ENCODE results near the gene IMPDH1. TPM values are rescaled to one million over a fixed set of nuclear protein-coding genes. Genes with fewer than 3 reads are reported as not detected.

Gene IMPDH1
- total and polyA plus RNA-seq, 7 donors = 16.6 to 39.7 (median 26.0) TPM

GRCh38 chr7:128404143-128404681 is 5.6 kb downstream of the IMPDH1 start:
- 63 to 81% methylated on average over 9 of the region's 9 CpGs for WGBS, 2 donors
- peaks cover 0 to 47% (median 36%) of the 10 kb centered on the region in 4 donors for H3K4me1 ChIP-seq
- H3K27ac ChIP-seq = peak overlapping the region in 1 of 4 donors; percentile 50
- H3K36me3 ChIP-seq = peaks cover 0 to 36% (median 16%) of the 10 kb centered on the region in 4 donors
- intact Hi-C loops (cut with DNase I) = no loop called here
- H3K27me3 ChIP-seq = no peaks in the 10 kb centered on the region
- no peak overlapping the region for H3K4me3 ChIP-seq
- no peak for DNase-seq
- TF ChIP-seq, protein P1, sequence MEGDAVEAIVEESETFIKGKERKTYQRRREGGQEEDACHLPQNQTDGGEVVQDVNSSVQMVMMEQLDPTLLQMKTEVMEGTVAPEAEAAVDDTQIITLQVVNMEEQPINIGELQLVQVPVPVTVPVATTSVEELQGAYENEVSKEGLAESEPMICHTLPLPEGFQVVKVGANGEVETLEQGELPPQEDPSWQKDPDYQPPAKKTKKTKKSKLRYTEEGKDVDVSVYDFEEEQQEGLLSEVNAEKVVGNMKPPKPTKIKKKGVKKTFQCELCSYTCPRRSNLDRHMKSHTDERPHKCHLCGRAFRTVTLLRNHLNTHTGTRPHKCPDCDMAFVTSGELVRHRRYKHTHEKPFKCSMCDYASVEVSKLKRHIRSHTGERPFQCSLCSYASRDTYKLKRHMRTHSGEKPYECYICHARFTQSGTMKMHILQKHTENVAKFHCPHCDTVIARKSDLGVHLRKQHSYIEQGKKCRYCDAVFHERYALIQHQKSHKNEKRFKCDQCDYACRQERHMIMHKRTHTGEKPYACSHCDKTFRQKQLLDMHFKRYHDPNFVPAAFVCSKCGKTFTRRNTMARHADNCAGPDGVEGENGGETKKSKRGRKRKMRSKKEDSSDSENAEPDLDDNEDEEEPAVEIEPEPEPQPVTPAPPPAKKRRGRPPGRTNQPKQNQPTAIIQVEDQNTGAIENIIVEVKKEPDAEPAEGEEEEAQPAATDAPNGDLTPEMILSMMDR (IDR thresholded peaks at IDR 0.05) = no peak
- TF ChIP-seq POLR2A (IDR thresholded peaks at IDR 0.05) (no peak), POLR2AphosphoS5 (IDR thresholded peaks at IDR 0.05) (no peak), EP300 (IDR thresholded peaks at IDR 0.05) (no peak)
- no peaks in the 10 kb centered on the region for H3K9me3 ChIP-seq

DNA sequence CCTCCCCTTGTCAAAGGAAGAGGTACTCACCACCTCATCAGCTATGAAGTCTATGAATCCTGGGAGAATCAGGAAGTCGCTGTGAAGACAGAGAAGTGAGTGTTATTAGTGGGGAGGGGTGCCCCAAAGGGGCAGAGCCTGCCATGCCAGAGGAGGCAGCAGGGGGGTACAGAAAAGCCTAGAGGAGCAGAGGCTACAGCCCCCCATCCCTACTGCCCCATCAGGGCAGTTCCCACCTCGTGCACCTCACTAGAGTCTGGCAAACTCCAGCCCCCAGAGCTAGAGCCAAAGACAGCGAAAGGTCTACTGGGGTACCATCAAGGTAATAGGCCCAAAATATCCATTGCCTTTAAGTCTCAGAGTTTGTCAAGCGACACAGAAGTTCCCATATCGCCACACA is 6.1 kb downstream of the IMPDH1 start:
- Histone ChIP-seq H3K9me3 (no peaks in the 10 kb centered on the region), H3K27me3 (no peaks in the 10 kb centered on the region), H3K4me1 (peaks cover 0 to 41% (median 31%) of the 10 kb centered on the region in 4 donors), H3K4me3 (no peak overlapping the region), H3K27ac (no peak overlapping the region), H3K36me3 (peaks cover 0 to 42% (median 17%) of the 10 kb centered on the region in 4 donors)
- no peak for TF ChIP-seq POLR2AphosphoS5 (IDR thresholded peaks at IDR 0.05)
- TF ChIP-seq, protein P1 (IDR thresholded peaks at IDR 0.05) = no peak
- TF ChIP-seq POLR2A (IDR thresholded peaks at IDR 0.05) = no peak
- no peak for TF ChIP-seq EP300 (IDR thresholded peaks at IDR 0.05)
- DNase-seq = no peak
- 92% methylated on average over 5 of the region's 5 CpGs for WGBS, 2 donors
- intact Hi-C loops (cut with DNase I) = no loop called here

GRCh38 chr7:128402356-128402755 is 7.4 kb downstream of the IMPDH1 start:
- WGBS, 2 donors = 74 to 87% methylated on average over 2 of the region's 2 CpGs
- Histone ChIP-seq H3K27ac (no peak overlapping the region), H3K4me1 (peaks cover 0 to 28% (median 21%) of the 10 kb centered on the region in 4 donors), H3K4me3 (no peak overlapping the region), H3K36me3 (peaks cover 10 to 53% (median 28%) of the 10 kb centered on the region in 4 donors), H3K27me3 (no peaks in the 10 kb centered on the region), H3K9me3 (no peaks in the 10 kb centered on the region)
- TF ChIP-seq POLR2A (IDR thresholded peaks at IDR 0.05) (no peak), POLR2AphosphoS5 (IDR thresholded peaks at IDR 0.05) (no peak), EP300 (IDR thresholded peaks at IDR 0.05) (no peak)
- TF ChIP-seq, protein P1 (IDR thresholded peaks at IDR 0.05) = no peak
- no peak for DNase-seq
- intact Hi-C loops (cut with DNase I) = no loop called here

DNA sequence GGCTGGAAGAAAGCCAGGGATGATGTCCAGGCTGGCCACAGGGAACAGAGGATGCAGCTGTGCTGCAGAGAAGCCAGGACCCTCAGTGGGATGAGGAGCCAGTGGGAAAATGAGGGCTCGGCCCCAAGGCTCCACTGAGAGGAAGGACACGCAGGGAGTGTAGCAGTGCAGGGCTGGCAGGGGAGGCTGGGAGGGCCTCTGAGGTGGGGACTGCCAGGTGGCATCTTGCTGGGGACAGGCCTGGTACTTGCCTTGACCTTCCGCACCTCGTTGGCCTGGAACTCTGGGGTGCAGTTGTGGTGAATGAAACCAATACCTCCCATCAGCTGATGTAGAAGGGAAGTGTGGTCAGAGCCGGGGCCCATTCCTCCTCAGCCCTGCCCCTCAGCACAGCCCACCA is 9.2 kb downstream of the IMPDH1 start:
- H3K36me3 ChIP-seq = peaks cover 18 to 71% (median 40%) of the 10 kb centered on the region in 4 donors
- H3K9me3 ChIP-seq = no peaks in the 10 kb centered on the region
- H3K4me1 ChIP-seq = peaks cover 0 to 16% (median 14%) of the 10 kb centered on the region in 4 donors
- WGBS, 2 donors = 90 to 92% methylated on average over 5 of the region's 5 CpGs
- TF ChIP-seq POLR2AphosphoS5 (IDR thresholded peaks at IDR 0.05) (no peak), POLR2A (IDR thresholded peaks at IDR 0.05) (no peak)
- DNase-seq = no peak
- no peaks in the 10 kb centered on the region for H3K27me3 ChIP-seq
- H3K27ac ChIP-seq = no peak overlapping the region
- intact Hi-C loops (cut with DNase I) = no loop called here
- H3K4me3 ChIP-seq = no peak overlapping the region

GRCh38 chr7:128399991-128400390 is 9.8 kb downstream of the IMPDH1 start:
- no peaks in the 10 kb centered on the region for H3K9me3 ChIP-seq
- no peaks in the 10 kb centered on the region for H3K27me3 ChIP-seq
- DNase-seq = no peak
- H3K27ac ChIP-seq = no peak overlapping the region
- WGBS, 2 donors = 95 to 97% methylated on average over 7 of the region's 7 CpGs
- no peak overlapping the region for H3K4me3 ChIP-seq
- H3K36me3 ChIP-seq = peaks cover 18 to 77% (median 43%) of the 10 kb centered on the region in 4 donors
- TF ChIP-seq POLR2A (IDR thresholded peaks at IDR 0.05) (no peak), EP300 (IDR thresholded peaks at IDR 0.05) (no peak), POLR2AphosphoS5 (IDR thresholded peaks at IDR 0.05) (no peak)
- TF ChIP-seq, protein P1 (IDR thresholded peaks at IDR 0.05) = no peak
- H3K4me1 ChIP-seq = peaks cover 0 to 11% (median 9%) of the 10 kb centered on the region in 4 donors
- intact Hi-C loops (cut with DNase I) = loop anchor here (2.0 kb wide), 1 partner anchor 59 kb away; no protein-coding TSS in a partner anchor

Data from sigmoid colon (tissue), 7 donors.